Activated B cell treated with CpG ODN at 0.5 μM for 24 hours (primary cell): Measurements from ENCODE around the gene PMPCB. TPM values are rescaled to one million over a fixed set of nuclear protein-coding genes. Genes with fewer than 3 reads are reported as not detected.
"Not testable (repeated sequence)": the region's sequence is repeated elsewhere in the genome, so short reads cannot be mapped to it uniquely, and the experiment has no call there.

Experiments used
- ATAC-seq: fragments of 200-7000 bp; cut with Tn5 transposase; one replicate; pipeline ENCODE4 v1.10.0; 2021; ENCODE audit warnings: low read depth, mild to moderate bottlenecking, moderate library complexity
- CTCF ChIA-PET: fragments of 350-600 bp; sonication (Branson Sonifier 250); formaldehyde crosslinking; loops from one replicate; lab custom pipeline; 2021; ENCODE audit warnings: antibody characterized with exemption; lab: Charles Lee
- POLR2A ChIA-PET: fragments of 350-600 bp; sonication (Branson Sonifier 250); formaldehyde crosslinking; loops from one replicate; lab custom pipeline; 2021; ENCODE audit warnings: antibody characterized with exemption; lab: Charles Lee
- DNase-seq: peaks from one replicate; pipeline ENCODE4 v3.0.0; 2022
- H3K27ac Mint-ChIP-seq: one replicate; pipeline ENCODE4 v1.8.0; 2020; ENCODE audit warnings: mixed read lengths
- H3K27me3 Mint-ChIP-seq: one replicate; pipeline ENCODE4 v1.8.0; 2021; ENCODE audit warnings: mixed read lengths
- H3K36me3 Mint-ChIP-seq: one replicate; pipeline ENCODE4 v1.8.0; 2021; ENCODE audit warnings: low read depth, mixed read lengths
- H3K4me1 Mint-ChIP-seq: one replicate; pipeline ENCODE4 v1.8.0; 2021; ENCODE audit warnings: mixed read lengths
- H3K4me3 Mint-ChIP-seq: one replicate; pipeline ENCODE4 v1.8.0; 2020; ENCODE audit warnings: mild to moderate bottlenecking, mixed read lengths
- H3K9me3 Mint-ChIP-seq: one replicate; pipeline ENCODE4 v1.8.0; 2020; ENCODE audit warnings: mixed read lengths
- CTCF ChIP-seq: fragments of 200-600 bp; IDR thresholded peaks from one replicate; pipeline ENCODE4 v1.8.0; 2022; ENCODE audit warnings: antibody characterized with exemption, mild to moderate bottlenecking
- intact Hi-C: fragments of 100-400 bp; cut with micrococcal nuclease; formaldehyde crosslinking; loops from one replicate; pipeline ENCODE4 v1.15.1; 2024
- total RNA-seq: library from RNA; stranded (reverse); gene quantifications from 2 replicates; pipeline ENCODE4 v1.2.3, GENCODE V29; 2022

PMPCB gene
- total RNA-seq = 76.9 and 80.8 TPM in 2 replicates

GRCh38 chr7:103296901-103297836 is at the start of gene PMPCB:
TSS of gene PMPCB (plus strand) at chr7:103297435. CDS start at chr7:103297460, 25 bp downstream.
- peaks cover 35% of the 10 kb centered on the region for H3K36me3 Mint-ChIP-seq
- H3K4me3 Mint-ChIP-seq = peak within 1 kb of the TSS; percentile 90
- peaks cover 24% of the 10 kb centered on the region for H3K4me1 Mint-ChIP-seq
- intact Hi-C loops = loop anchor here (1.0 to 5.0 kb wide), 9 partner anchors 17 to 1621 kb away; partner anchors contain the start of genes DNAJC2, FAM185A, FBXL13 and NAPEPLD
- H3K27me3 Mint-ChIP-seq = no peaks in the 10 kb centered on the region
- ChIA-PET POLR2A (interaction anchor here (0.7 to 1.9 kb wide), 2 partner anchors 17 to 50 kb away, joined by 3 to 6 read pairs; partner anchors contain the start of gene PSMC2), CTCF (no interaction called here)
- H3K27ac Mint-ChIP-seq = peak within 1 kb of the TSS; percentile 84
- ATAC-seq (peak; percentile 99), DNase-seq (peak; percentile 89)
- no peaks in the 10 kb centered on the region for H3K9me3 Mint-ChIP-seq
- TF ChIP-seq CTCF = peak; percentile 37

GRCh38 chr7:103253699-103254506 is 43.3 kb upstream of the PMPCB start:
- H3K4me3 Mint-ChIP-seq, DNase-seq, H3K36me3 Mint-ChIP-seq, H3K27ac Mint-ChIP-seq, POLR2A ChIA-PET, ATAC-seq, H3K9me3 Mint-ChIP-seq, intact Hi-C loops, H3K27me3 Mint-ChIP-seq, CTCF ChIA-PET, H3K4me1 Mint-ChIP-seq: not testable (repeated sequence)

GRCh38 chr7:103264054-103264453 is 33.2 kb upstream of the PMPCB start:
- H3K9me3 Mint-ChIP-seq, H3K4me3 Mint-ChIP-seq, CTCF ChIA-PET, intact Hi-C loops, DNase-seq, H3K36me3 Mint-ChIP-seq, ATAC-seq, POLR2A ChIA-PET, H3K27ac Mint-ChIP-seq, H3K4me1 Mint-ChIP-seq, H3K27me3 Mint-ChIP-seq: not testable (repeated sequence)

- H3K27me3 Mint-ChIP-seq, ATAC-seq, POLR2A ChIA-PET, H3K4me3 Mint-ChIP-seq, H3K36me3 Mint-ChIP-seq, CTCF ChIA-PET, H3K9me3 Mint-ChIP-seq, intact Hi-C loops, H3K27ac Mint-ChIP-seq, H3K4me1 Mint-ChIP-seq, DNase-seq: not testable (repeated sequence)
Observed at GRCh38 chr7:103266229-103266628, 31.0 kb upstream of the PMPCB start.

- H3K27ac Mint-ChIP-seq, intact Hi-C loops, H3K36me3 Mint-ChIP-seq, H3K4me1 Mint-ChIP-seq, POLR2A ChIA-PET, H3K4me3 Mint-ChIP-seq, H3K27me3 Mint-ChIP-seq, CTCF ChIA-PET, H3K9me3 Mint-ChIP-seq, DNase-seq, ATAC-seq: not testable (repeated sequence)
Observed at GRCh38 chr7:103273374-103273773, 23.9 kb upstream of the PMPCB start.

- POLR2A ChIA-PET, H3K27me3 Mint-ChIP-seq, ATAC-seq, H3K27ac Mint-ChIP-seq, H3K9me3 Mint-ChIP-seq, DNase-seq, intact Hi-C loops, H3K4me3 Mint-ChIP-seq, CTCF ChIA-PET, H3K36me3 Mint-ChIP-seq: not testable (repeated sequence)
- peaks cover 10% of the 10 kb centered on the region for H3K4me1 Mint-ChIP-seq
Observed at GRCh38 chr7:103274867-103275266, 22.4 kb upstream of the PMPCB start.

- H3K9me3 Mint-ChIP-seq, POLR2A ChIA-PET, H3K36me3 Mint-ChIP-seq, H3K4me3 Mint-ChIP-seq, H3K27me3 Mint-ChIP-seq, CTCF ChIA-PET, intact Hi-C loops, DNase-seq, H3K27ac Mint-ChIP-seq, ATAC-seq: not testable (repeated sequence)
- peaks cover 19% of the 10 kb centered on the region for H3K4me1 Mint-ChIP-seq
Observed at GRCh38 chr7:103278195-103278594, 19.0 kb upstream of the PMPCB start.

- Mint-ChIP-seq H3K27ac (peak overlapping the region; percentile 96), H3K4me3 (peak overlapping the region; percentile 98), H3K4me1 (peaks cover 19% of the 10 kb centered on the region)
- ATAC-seq = peak; percentile 5
- H3K27me3 Mint-ChIP-seq, H3K36me3 Mint-ChIP-seq, H3K9me3 Mint-ChIP-seq, POLR2A ChIA-PET, intact Hi-C loops, DNase-seq, CTCF ChIA-PET: not testable (repeated sequence)
Observed at GRCh38 chr7:103279636-103279962, 17.6 kb upstream of the PMPCB start.

- intact Hi-C loops = loop anchor here (1.0 to 5.0 kb wide), 6 partner anchors 17 to 1637 kb away; partner anchors contain the start of genes FBXL13, NAPEPLD, PMPCB and PSMC2
- CTCF ChIA-PET, H3K36me3 Mint-ChIP-seq, H3K9me3 Mint-ChIP-seq, H3K27me3 Mint-ChIP-seq: not testable (repeated sequence)
- peaks cover 19% of the 10 kb centered on the region for H3K4me1 Mint-ChIP-seq
- POLR2A ChIA-PET = interaction anchor here (0.7 to 0.9 kb wide), 2 partner anchors 17 to 205 kb away, joined by 3 to 6 read pairs; partner anchors contain the start of genes ARMC10, FBXL13 and PMPCB
- DNase-seq (peak; percentile 82), ATAC-seq (peak; percentile 93)
- peak overlapping the region; percentile 96 for H3K27ac Mint-ChIP-seq
- H3K4me3 Mint-ChIP-seq = peak overlapping the region; percentile 98
Observed at GRCh38 chr7:103279963-103280802, 17.1 kb upstream of the PMPCB start.

- POLR2A ChIA-PET = interaction anchor here (0.7 to 0.9 kb wide), 2 partner anchors 16 to 206 kb away, joined by 3 to 6 read pairs; partner anchors contain the start of genes ARMC10, FBXL13 and PMPCB
- DNase-seq, CTCF ChIA-PET, H3K9me3 Mint-ChIP-seq, ATAC-seq, H3K36me3 Mint-ChIP-seq, H3K27me3 Mint-ChIP-seq: not testable (repeated sequence)
- Mint-ChIP-seq H3K4me1 (peaks cover 19% of the 10 kb centered on the region), H3K4me3 (peak overlapping the region; percentile 98), H3K27ac (peak overlapping the region; percentile 96)
- intact Hi-C loops = loop anchor here (1.0 to 5.0 kb wide), 6 partner anchors 17 to 1637 kb away; partner anchors contain the start of genes FBXL13, NAPEPLD, PMPCB and PSMC2
Observed at GRCh38 chr7:103280803-103281155, 16.5 kb upstream of the PMPCB start.
